ENCODE results near the gene CCDC141.

CCDC141 gene

GRCh38 chr2:178920916-178921513, 128.9 kb downstream of the CCDC141 start:
- H3K27ac ChIP-seq: no peak overlapping the region
- DNase-seq (ENCODE audit: low read depth, low spot score): no peak

GRCh38 chr2:178917555-178917954, 132.4 kb downstream of the CCDC141 start:
- no peak overlapping the region for H3K27ac ChIP-seq
- DNase-seq (ENCODE audit: low read depth, low spot score): no peak

DNA sequence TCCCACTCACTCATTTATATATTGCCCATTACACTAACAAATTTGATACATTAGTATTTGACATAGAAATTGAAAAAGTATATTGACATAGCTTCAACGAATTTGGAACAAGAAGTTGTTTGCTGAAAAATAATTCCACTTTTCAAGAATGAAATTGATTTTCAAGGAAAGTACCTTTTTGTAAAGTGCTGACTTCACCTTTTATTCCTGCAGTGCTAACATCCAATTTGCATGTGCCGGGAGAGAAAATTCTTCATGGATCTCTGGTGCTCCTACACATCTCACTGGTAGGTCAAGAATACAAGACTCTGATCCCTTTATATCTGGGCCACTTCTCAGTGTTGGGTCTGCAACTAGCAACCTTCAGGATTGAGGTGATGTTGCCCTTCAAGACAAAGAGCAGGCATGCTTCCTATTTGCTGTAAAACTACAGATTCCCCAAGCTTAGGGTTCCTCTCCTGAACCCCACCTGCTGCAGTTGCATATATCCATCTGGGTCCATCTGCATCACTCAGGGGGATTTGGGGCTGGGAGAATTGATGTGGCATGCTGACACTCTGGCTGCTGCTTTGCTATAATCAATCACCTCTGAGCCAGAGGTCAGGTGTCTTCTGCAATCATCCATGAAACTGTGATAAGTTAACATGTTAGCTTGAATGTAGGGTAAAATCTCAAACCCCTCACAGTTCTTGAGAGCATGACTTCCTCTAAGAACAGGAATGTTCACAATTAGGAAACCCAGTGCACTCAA, 134.3 kb downstream of the CCDC141 start:
- no peak overlapping the region for H3K27ac ChIP-seq
- DNase-seq (ENCODE audit: low read depth, low spot score): no peak

DNA sequence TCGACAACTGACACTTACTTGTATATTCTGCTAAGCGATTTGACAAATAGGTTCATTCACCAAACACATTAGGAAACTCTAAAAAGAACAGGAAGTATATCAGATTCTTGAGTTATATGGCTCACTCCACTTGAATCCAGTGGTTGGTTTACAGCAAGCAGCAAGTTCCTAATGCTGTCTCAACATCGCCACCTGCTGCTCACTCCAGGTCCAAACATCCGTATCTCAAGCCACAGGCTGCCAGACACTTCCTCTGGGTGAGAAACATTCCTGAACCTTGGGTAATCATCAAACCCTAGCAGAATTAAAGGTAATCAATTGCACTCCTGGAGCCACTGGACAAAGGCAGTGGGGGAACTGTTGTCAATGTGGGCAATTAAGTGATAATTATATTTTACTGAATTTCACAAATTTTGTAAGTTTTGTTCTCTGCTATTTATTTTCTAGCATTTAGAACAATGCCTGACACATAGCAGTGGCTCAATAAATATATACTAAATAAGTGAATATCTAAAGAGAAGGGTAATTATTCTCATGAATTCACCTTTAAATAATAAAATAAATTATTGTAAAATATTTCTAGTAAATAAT, 135.6 kb downstream of the CCDC141 start:
- H3K27ac ChIP-seq: no peak overlapping the region
- DNase-seq (ENCODE audit: low read depth, low spot score): peak; percentile 34

DNA sequence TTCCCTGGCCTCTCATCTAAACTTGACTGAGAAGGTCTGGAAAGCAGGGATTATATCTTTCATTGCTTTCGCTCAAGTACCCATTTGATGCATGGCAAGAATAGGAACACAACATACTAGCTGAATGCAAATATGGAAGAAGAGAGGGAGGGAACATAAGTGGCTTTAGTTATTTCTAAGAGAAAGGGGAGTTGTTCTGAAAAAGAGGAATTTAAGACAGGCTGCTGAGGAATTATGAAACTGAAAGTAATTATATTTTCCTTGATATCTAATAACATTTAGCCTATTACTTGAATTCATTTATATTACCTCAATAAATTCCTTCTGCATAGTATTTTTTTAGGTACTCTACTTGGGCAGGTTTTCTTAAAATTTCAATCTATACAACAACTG, 136.9 kb downstream of the CCDC141 start:
- no peak for DNase-seq (ENCODE audit: low read depth, low spot score)
- no peak overlapping the region for H3K27ac ChIP-seq

- peak; percentile 3 for DNase-seq (ENCODE audit: low read depth, low spot score)
- H3K27ac ChIP-seq: no peak overlapping the region
Measured at GRCh38 chr2:178912416-178913048, 137.4 kb downstream of the CCDC141 start.

DNA sequence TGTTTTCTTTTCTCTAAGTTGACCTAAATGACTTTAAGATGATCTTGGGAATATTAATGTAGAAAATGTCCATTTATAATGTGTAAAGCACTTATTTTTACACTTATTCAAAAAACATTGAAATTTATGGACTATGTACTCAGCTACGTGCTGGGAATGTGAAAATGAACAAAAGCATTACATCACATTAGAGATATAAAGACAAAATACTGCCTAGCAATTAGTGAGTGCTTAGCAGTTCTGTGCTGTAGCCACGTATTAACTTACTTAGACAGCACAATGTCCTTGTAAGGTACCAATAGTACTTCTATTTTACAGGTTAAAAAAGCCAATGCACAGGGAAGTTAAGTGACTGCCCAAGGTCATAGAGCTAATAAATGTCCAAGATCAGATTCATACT, 138.9 kb downstream of the CCDC141 start:
- no peak for DNase-seq (ENCODE audit: low read depth, low spot score)
- H3K27ac ChIP-seq: no peak overlapping the region

- DNase-seq (ENCODE audit: low read depth, low spot score): peak; percentile 22
- H3K27ac ChIP-seq: no peak overlapping the region
Measured at GRCh38 chr2:178910005-178910404, 139.9 kb downstream of the CCDC141 start.

- DNase-seq (ENCODE audit: low read depth, low spot score): no peak
Measured at GRCh38 chr2:178909507-178909906, 140.4 kb downstream of the CCDC141 start.

DNA sequence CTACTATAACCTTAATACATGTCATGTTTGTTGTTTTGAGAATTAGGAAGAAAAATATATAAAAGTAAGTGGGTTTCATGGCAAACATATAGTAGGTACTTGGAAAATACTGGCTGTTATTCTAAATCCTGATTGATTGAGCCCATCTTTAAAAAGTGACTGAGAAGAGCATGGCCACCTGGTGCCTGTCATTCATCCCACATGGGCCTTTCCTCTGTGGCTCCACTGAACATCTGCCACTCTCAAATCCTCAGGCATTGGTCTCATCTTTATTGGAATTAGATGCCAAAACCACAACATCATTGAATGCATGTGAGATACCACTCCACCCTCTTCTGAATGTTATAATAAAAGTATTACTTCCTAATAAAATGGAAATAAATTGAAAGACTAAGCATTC, 141.1 kb downstream of the CCDC141 start:
- no peak overlapping the region for H3K27ac ChIP-seq
- no peak for DNase-seq (ENCODE audit: low read depth, low spot score)

More at GRCh38 chr2:178909507-178909906, 140.4 kb downstream of the CCDC141 start:
- no peak overlapping the region for H3K27ac ChIP-seq

GRCh38 chr2:178905261-178905660, 144.7 kb downstream of the CCDC141 start:
- H3K27ac ChIP-seq: no peak overlapping the region
- DNase-seq (ENCODE audit: low read depth, low spot score): no peak

- no peak overlapping the region for H3K27ac ChIP-seq
- DNase-seq (ENCODE audit: low read depth, low spot score): no peak
Measured at GRCh38 chr2:178899656-178900055, 150.3 kb downstream of the CCDC141 start.

DNA sequence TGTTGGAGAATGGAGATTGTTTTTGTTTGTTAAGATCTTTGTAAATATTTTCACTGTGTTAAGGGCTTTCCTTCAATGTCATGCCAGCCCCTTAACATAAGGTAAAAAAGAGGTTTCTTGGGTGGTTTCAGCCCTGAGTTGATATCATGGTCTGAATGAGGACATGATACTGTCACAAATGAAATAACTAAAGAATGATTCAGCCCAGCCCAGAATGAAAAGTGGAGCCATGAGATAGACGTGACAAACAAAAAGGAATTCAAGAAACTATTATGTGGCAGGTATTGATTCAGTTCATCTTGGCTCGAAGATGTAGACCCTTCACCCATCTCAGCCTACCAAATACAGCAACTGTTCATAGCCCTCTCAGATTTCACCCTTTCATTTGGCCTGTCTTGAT, 154.1 kb downstream of the CCDC141 start:
- DNase-seq (ENCODE audit: low read depth, low spot score): no peak
- H3K27ac ChIP-seq: no peak overlapping the region

GRCh38 chr2:178895171-178895570, 154.8 kb downstream of the CCDC141 start:
- no peak for DNase-seq (ENCODE audit: low read depth, low spot score)
- no peak overlapping the region for H3K27ac ChIP-seq

GRCh38 chr2:178892751-178893625, 156.9 kb downstream of the CCDC141 start:
- H3K27ac ChIP-seq: no peak overlapping the region
- DNase-seq (ENCODE audit: low read depth, low spot score): no peak

GRCh38 chr2:178891959-178892485, 157.9 kb downstream of the CCDC141 start:
- no peak overlapping the region for H3K27ac ChIP-seq
- no peak for DNase-seq (ENCODE audit: low read depth, low spot score)

DNA sequence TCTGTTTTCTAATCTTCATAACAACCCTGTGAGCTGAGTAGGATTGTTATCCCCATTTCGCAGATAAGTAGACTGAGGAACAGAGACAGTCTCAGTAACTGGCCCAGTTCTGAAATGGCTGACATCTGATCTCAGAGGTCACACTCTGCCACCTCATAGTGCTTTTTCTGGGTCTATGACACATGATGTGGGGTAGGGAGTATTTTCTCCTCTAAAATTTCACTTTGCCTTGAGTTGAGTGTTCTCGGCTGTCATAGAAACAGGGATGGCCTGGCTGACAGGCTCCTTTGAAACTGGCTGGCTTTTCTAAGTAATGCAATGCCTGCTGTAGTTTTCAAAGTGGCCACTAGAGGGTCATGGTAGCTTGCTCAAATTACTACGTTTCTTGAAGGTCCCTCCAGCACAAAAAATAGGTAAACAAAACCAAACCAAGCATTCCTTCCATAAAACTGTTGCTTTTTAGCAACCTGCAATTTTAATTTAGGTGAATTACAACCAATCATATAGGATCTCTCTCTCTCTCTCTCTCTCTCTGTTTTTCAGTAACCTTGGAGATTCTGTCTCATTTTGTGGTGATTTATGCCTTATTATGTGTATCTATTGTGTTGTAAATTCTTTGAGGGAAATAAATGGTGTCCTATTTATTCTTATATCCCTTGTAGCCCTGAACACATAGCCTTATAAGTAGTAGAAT, 158.5 kb downstream of the CCDC141 start:
- DNase-seq (ENCODE audit: low read depth, low spot score): no peak
- H3K27ac ChIP-seq: no peak overlapping the region

DNA sequence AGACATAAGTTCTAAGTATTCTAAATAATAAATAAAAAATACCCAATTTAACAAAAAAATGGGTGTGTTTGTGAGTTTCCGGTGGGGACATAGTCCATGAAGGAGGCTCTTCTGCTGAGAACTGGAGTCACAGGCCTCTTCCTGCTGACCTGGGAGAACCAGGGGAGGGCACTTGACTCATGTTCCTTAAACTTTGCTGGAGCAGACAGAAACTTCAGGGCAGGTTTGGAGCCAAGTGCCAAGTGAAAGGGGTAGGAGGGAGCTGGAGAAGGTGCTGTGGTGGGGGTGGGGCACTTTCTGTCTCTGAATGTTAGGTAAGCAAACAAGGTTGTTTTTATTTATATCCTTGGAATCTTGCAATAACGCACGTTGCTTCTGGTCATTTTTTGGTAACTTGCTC, 163.9 kb downstream of the CCDC141 start:
- no peak overlapping the region for H3K27ac ChIP-seq
- no peak for DNase-seq (ENCODE audit: low read depth, low spot score)

DNA sequence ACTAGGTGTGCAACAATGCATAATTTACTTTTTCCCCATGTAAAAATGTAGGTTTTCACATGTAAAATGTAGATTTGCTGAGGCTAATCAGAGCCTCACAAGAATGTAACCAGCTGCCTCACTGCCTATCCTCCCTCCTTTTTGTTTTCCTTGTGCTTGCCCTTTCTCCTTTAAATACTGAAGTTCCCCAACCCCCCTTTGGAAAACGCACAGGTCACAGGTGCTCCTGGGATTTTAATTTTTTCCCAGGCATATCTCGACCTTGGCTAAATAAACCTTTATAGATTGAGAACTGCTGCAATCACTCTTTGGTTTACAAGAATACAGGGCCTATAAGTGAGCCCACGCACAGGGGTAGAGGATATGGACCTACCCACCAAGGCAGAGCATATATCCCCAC, 165.5 kb downstream of the CCDC141 start:
- H3K27ac ChIP-seq: no peak overlapping the region
- no peak for DNase-seq (ENCODE audit: low read depth, low spot score)

All from epithelial cell of prostate (primary cell).